ENCODE measurements around the gene TCEAL4. TPM values are rescaled to one million over a fixed set of nuclear protein-coding genes. Genes with fewer than 3 reads are reported as not detected.

TCEAL4 gene
- total and polyA plus RNA-seq, 2 experiments from 2014 or later: 25.4 to 148 TPM

- DNase-seq (ENCODE audit: low spot score): peak; percentile 58
- peak within 1 kb of the TSS; percentile 77 for H3K4me2 ChIP-seq
- H3K27me3 Mint-ChIP-seq (ENCODE audit: insufficient read depth, low read depth, poor library complexity): peaks cover 7% of the 10 kb centered on the region
- peak within 1 kb of the TSS; percentile 84 for H3K4me3 Mint-ChIP-seq
- peak within 1 kb of the TSS; percentile 96 for H3K27ac Mint-ChIP-seq
- no peaks in the 10 kb centered on the region for H3K27me3 ChIP-seq (ENCODE audit: insufficient read depth)
- no peaks in the 10 kb centered on the region for H4K20me1 ChIP-seq (replicated peaks; ENCODE audit: insufficient read depth)
- H3K9me3 Mint-ChIP-seq: no peaks in the 10 kb centered on the region; the same call in 2 of the 3 replicates
- H3K4me1 Mint-ChIP-seq: peaks cover 13% of the 10 kb centered on the region; the same call in 2 of the 3 replicates
- H3K4me3 ChIP-seq: peak within 1 kb of the TSS; percentile 90
- ATAC-seq: peak; percentile 38
- no peaks in the 10 kb centered on the region for H3K9me2 ChIP-seq (ENCODE audit: insufficient read depth)
- H3K79me2 ChIP-seq (replicated peaks; ENCODE audit: insufficient read depth): no peaks in the 10 kb centered on the region
- TF ChIP-seq JUNB (IDR thresholded peaks at IDR 0.05; ENCODE audit: unreplicated experiment): no peak
- peak; percentile 48; the same call in 1 of the 2 replicates for TF ChIP-seq CREB1 (CRISPR knock-in tag; IDR thresholded peaks at IDR 0.05; ENCODE audit: low read depth)
- H3K36me3 Mint-ChIP-seq (ENCODE audit: low read depth): no peaks in the 10 kb centered on the region; the same call in 2 of the 3 replicates
- H3K36me3 ChIP-seq (ENCODE audit: insufficient read depth): no peaks in the 10 kb centered on the region
- peak within 1 kb of the TSS; percentile 95 for H2AFZ ChIP-seq
- peak within 1 kb of the TSS; percentile 64 for H3K27ac ChIP-seq (ENCODE audit: low read depth)
- no peaks in the 10 kb centered on the region for H3F3A ChIP-seq (replicated peaks; ENCODE audit: low read depth)
- H3K4me1 ChIP-seq (ENCODE audit: insufficient read depth): peaks cover 4% of the 10 kb centered on the region; the same call in 1 of the 2 replicates
Observed at GRCh38 chrX:103628386-103629317, 43.3 kb downstream of the TCEAL4 start, which contains the start of gene TCEAL1. Gene TCEAL1, plus strand, starts transcription at chrX:103628975. Its CDS starts 942 bp downstream, at chrX:103629917.

GRCh38 chrX:103629318-103630170 lies 44.2 kb downstream of the TCEAL4 start:
- H3K27me3 ChIP-seq (ENCODE audit: insufficient read depth): no peaks in the 10 kb centered on the region
- H3K79me2 ChIP-seq (replicated peaks; ENCODE audit: insufficient read depth): no peaks in the 10 kb centered on the region
- Mint-ChIP-seq H3K4me3 (peak overlapping the region; percentile 84), H3K9me3 (no peaks in the 10 kb centered on the region; the same call in 2 of the 3 replicates), H3K27me3 (ENCODE audit: insufficient read depth, low read depth, poor library complexity) (peaks cover 7% of the 10 kb centered on the region), H3K36me3 (ENCODE audit: low read depth) (no peaks in the 10 kb centered on the region; the same call in 2 of the 3 replicates), H3K4me1 (peaks cover 9% of the 10 kb centered on the region; the same call in 2 of the 3 replicates), H3K27ac (peak overlapping the region; percentile 96)
- H3K9me2 ChIP-seq (ENCODE audit: insufficient read depth): no peaks in the 10 kb centered on the region
- no peaks in the 10 kb centered on the region for H3K36me3 ChIP-seq (ENCODE audit: insufficient read depth)
- peaks cover 4% of the 10 kb centered on the region; the same call in 1 of the 2 replicates for H3K4me1 ChIP-seq (ENCODE audit: insufficient read depth)
- H3F3A ChIP-seq (replicated peaks; ENCODE audit: low read depth): no peaks in the 10 kb centered on the region
- ATAC-seq: peak; percentile 86
- H3K4me3 ChIP-seq: peak overlapping the region; percentile 90
- no peaks in the 10 kb centered on the region for H4K20me1 ChIP-seq (replicated peaks; ENCODE audit: insufficient read depth)
- DNase-seq (ENCODE audit: low spot score): peak; percentile 79
- peak overlapping the region; percentile 77 for H3K4me2 ChIP-seq
- H2AFZ ChIP-seq: peak overlapping the region; percentile 95
- peak overlapping the region; percentile 64 for H3K27ac ChIP-seq (ENCODE audit: low read depth)
- TF ChIP-seq STAT1 (IDR thresholded peaks at IDR 0.05; ENCODE audit: unreplicated experiment) (no peak), EZH2phosphoT487 (IDR thresholded peaks at IDR 0.05; ENCODE audit: unreplicated experiment) (no peak), ZNF462 (CRISPR knock-in tag; IDR thresholded peaks at IDR 0.05) (no peak), EZH2 (IDR thresholded peaks at IDR 0.05; ENCODE audit: low read depth, unreplicated experiment) (no peak), CTCF (conservative IDR thresholded peaks at IDR 0.05; ENCODE audit: low read depth in 2 of 2) (peak; percentile 54 to 78), JUNB (IDR thresholded peaks at IDR 0.05; ENCODE audit: unreplicated experiment) (no peak), ETS1 (IDR thresholded peaks at IDR 0.05) (no peak)

All from GM23338 (cell line).